GM18520 (cell line): ENCODE data around the gene OR4S1.
"Not testable (repeated sequence)": the region's sequence is repeated elsewhere in the genome, so short reads cannot be mapped to it uniquely, and the experiment has no call there.

Experiments
- ATAC-seq: cut with Tn5 transposase; IDR thresholded peaks from one replicate; pipeline ENCODE4 v1.9.1; 2021; ENCODE audit not compliant: unreplicated experiment

Gene OR4S1, protein sequence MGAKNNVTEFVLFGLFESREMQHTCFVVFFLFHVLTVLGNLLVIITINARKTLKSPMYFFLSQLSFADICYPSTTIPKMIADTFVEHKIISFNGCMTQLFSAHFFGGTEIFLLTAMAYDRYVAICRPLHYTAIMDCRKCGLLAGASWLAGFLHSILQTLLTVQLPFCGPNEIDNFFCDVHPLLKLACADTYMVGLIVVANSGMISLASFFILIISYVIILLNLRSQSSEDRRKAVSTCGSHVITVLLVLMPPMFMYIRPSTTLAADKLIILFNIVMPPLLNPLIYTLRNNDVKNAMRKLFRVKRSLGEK

DNA sequence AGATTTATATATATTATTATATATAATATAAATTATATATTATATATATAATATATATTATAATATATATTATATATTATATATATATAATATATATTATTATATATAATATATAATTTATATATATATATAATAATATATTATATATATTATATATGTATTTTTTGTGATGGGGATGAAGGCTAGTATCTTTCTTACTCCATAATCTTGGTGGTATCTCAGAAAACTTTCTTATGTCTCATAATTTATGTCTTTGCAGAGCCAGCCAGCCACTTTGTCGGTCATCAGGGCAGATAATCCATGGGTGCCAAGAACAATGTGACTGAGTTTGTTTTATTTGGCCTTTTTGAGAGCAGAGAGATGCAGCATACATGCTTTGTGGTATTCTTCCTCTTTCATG, at the start of gene OR4S1:
TSS of gene OR4S1 (plus strand) at position 301 of the 400 bp plus-strand sequence. CDS start at position 301, 0 bp downstream.
- no peak for ATAC-seq

DNA sequence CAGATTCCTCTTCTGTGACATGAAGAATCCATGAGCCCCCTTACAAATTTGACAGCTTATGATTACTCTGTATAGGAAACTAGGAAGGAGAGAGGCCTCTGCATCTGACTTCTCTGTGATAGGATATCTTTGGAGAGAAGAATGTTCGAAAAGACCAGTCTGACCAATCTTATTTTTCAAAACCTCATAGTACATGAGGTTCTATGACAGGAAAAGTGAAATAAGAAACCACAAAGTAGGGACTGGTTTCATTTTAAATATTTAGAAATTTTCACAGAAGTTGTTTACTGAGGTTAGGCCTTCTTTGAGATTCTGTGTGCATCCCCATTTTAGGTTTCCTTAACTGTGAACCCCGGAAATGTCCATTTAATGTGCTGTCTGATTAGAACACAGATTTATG, 44.4 kb upstream of the OR4S1 start:
- no peak for ATAC-seq

DNA sequence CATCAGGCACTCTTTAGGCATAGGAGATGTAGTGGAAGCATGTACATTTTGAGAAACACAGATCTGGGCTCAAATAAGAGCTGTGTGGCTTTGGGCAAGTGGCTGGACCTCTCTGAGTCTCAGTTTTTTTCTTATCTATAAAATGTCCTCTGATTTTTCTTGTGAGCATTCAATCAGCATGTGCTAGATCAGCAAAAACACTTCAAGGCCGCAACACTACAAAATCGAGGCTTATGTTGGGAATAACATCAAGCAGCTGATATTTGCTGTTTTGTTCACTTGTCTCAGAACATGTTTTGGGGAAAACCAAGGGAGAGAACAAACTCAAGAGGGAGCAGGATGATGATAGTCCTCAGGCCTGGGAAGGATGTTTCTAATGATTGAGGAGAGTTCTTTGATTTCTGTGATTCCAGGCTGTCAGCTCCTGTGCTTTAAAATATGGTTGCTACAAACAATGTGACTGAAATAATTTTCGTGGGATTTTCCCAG, 42.6 kb upstream of the OR4S1 start, which contains the start of gene OR4X1:
TSS of gene OR4X1 (plus strand) at position 439 of the 489 bp plus-strand sequence. CDS start at position 439, 0 bp downstream.
- no peak for ATAC-seq

GRCh38 chr11:48270621-48271020, 35.4 kb upstream of the OR4S1 start:
- ATAC-seq: no peak

DNA sequence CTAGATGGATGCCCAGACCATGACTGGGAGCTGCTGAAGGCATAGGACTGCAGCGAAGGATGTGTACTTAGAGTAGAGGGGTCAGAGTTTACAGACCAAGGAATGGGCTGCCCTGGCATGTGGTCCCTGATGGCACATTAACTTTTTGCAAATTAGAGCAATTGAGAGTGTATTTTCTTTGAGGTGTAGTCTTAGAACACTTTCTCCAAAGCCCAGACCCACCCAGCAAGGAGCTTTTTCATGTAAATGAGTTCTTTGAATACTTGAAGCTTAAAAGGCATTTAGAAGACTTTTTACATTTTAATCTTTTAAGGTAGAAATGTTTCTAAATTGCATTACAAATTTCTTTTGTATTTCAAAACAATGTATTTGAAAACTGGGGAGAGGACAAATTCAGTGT, 33.4 kb upstream of the OR4S1 start:
- ATAC-seq: no peak

- ATAC-seq: peak; percentile 80
These were observed 1.9 kb downstream of the OR4S1 start for GRCh38 chr11:48307760-48308386.

- ATAC-seq: not testable (repeated sequence)
These were observed 7.6 kb downstream of the OR4S1 start for GRCh38 chr11:48313590-48313989.

DNA sequence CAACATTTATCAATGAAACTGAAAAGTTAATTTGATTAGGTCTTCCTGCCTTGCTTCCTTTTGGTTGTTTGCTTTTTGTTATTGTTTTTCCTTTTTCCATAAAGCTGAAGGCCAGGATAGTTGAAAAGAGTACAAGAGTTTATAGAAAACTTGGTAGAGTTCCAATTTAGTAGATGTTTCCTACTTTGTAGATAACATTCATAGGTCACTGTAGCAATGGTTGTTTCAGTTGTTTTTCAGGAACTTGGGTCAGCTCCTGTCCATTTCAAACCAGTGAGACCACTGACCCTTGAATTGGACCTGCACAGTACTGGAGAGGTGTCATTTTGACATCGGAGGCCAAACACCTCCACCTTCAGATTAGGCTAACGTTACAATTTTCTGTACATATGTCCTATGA, 13.8 kb downstream of the OR4S1 start:
- not testable (repeated sequence) for ATAC-seq

DNA sequence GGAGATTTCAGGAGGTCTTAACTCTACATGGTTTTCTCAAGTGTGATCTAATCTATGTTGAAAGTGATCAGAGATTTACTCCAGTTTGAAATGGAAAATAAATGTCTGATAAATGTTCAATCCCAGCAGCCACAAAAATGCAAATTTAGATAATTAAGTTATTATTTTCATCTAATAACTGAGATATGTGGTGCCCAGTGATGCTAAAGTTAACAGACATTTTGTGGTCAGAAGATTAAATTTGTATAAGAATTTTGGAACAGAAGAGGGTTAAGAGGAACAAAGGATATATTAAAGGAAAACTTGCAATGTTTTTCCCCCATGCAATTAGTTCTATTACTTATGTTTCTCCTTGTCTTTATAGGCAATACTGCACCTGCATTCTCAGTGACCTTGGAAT, 18.6 kb downstream of the OR4S1 start, which contains the start of gene OR4C3:
TSS of gene OR4C3 (plus strand) at position 301 of the 400 bp plus-strand sequence. CDS start 102 bp downstream, outside the sequence.
- not testable (repeated sequence) for ATAC-seq

GRCh38 chr11:48341466-48341865, 35.4 kb downstream of the OR4S1 start:
- no peak for ATAC-seq

- ATAC-seq: not testable (repeated sequence)
These were observed 36.5 kb downstream of the OR4S1 start for GRCh38 chr11:48342505-48342904.

- not testable (repeated sequence) for ATAC-seq
These were observed 40.3 kb downstream of the OR4S1 start for GRCh38 chr11:48346286-48346685.

- ATAC-seq: no peak
These were observed 48.0 kb downstream of the OR4S1 start for GRCh38 chr11:48354013-48354412.

GRCh38 chr11:48354677-48355076, 48.7 kb downstream of the OR4S1 start:
- ATAC-seq: no peak
